ENCODE results near the gene FCRL4.

The FCRL4 gene

DNA sequence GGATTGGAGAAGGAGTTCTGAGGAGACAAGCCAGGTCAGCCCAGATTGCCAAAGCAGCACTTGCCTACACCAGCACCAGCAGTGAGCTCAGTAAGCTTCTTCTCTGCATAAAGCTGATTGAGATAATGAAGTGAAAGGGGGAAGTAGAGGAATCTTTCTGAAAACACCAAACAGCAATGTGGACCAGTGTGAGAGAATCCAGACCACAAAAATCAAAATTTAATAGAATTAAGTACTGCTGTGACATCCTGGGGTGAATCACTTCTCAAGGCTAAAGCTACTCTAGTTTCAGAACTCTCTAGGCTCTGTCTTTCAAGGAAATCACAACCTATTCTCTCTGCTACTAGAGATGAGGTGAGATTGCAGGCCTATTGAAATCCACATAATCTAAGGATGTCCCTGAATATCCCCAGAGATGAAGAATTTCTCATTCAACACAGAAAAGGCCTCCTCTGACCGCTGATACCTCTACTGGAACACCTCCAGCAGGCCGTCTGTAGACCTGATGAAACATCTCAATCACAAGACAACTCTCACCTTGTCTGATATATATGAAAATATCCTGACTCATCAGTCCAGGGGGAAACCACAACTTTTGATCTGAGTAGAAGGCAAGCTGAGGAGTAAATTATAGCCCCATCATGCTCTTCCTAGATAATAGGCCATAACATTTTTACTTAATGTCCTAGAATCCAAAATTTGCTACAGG is at the start of gene FCRL4:
FCRL4 (minus strand) TSS at position 127 of the 709 bp plus-strand sequence. CDS start 141 bp downstream, outside the sequence.
- peak; percentile 65 for DNase-seq

DNA sequence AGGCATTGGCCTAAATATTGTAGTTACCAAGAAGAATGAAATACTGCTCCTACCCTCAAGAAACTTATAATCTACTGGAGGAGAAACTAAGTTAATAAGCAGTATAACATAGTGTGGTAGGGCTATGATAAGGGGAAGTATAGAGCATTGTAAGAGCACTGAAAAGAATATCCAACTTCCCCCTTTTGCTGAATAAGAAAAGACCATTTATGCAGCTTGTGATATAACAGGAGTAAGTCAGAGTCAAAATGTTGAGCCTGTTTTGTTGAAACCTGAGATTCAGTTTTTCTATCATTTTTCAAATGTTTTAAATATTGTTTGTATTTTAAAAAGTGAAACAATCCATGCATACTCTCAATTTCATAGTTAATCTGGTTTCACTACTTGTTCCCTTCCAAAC is 48.3 kb upstream of the FCRL4 start:
- DNase-seq = no peak

DNA sequence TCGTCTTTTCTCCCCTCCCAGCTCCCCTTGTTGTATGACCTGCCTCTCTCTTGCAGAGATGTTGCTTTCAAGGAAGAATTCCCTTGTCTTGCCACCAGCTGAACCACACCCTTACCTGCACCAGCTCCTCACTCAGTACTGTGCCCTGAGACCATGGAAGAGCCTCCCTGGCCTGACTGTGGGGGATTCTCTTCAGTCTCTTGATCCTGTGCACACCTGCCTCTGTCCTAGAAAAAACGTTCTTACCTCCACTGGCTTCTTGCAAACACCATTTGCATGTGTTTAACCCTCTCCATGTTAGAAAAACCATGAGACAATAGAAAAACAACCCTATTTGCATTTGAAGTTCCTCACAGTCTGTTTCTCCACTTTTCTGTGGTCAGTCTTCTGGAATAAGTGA is 43.3 kb upstream of the FCRL4 start:
- no peak for DNase-seq

DNA sequence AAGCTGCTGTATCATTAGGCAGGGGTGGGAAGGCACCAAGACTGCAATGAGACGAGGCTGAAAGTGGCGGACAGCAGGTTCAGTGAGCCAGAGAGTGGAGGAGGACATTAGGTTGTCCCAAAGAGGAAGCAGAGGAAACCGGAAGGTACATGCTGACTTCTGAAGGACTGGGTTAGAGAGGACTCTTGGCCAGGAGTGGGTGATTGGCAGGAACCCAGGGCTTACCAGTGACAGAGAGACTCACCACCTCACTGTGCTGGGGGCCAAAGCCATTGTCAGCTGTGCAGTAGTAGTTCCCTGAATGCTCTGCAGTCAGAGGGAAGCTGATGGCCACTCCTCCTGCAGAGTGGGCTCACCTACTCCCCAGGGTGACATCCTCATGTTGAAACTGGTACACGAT is 41.9 kb upstream of the FCRL4 start:
- DNase-seq = peak; percentile 49

DNA sequence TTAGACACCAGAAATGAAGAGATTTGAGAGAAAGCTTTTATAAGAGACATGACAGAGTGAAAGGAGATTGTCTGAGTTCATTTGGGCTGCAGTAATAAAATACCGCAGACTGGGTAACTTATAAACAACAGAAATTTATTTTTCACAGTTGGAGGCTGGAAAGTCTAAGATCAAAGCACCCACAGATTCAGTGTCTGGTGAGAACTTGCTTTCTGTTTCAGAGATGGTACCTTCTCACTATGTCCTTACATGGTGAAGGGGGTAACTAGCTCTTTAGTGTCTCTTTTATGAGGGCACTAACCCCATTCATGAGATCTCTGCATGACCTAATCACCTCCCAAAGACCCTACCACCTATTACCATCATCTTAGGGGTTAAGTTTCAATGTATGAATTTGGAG is 30.9 kb upstream of the FCRL4 start:
- DNase-seq = peak; percentile 2

DNA sequence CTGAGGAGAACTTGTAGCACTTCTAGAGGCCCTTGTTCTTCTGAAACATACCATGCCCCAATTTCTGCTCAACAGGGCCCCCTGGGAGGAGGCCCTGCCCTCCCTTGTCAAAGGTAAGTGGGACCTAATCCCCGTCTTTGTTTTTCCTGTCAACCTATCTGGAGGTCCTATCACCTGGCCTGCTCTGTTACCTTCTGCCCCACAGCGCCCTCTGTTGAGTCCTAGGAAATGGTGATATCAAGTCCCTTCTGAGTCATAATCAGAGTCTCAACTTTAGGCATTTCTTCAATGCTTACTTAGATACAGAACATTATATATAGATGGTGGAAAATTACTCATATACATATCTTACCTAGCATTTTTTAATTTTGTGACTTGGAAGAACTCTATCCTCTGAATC is 28.2 kb upstream of the FCRL4 start:
- peak; percentile 77 for DNase-seq

DNA sequence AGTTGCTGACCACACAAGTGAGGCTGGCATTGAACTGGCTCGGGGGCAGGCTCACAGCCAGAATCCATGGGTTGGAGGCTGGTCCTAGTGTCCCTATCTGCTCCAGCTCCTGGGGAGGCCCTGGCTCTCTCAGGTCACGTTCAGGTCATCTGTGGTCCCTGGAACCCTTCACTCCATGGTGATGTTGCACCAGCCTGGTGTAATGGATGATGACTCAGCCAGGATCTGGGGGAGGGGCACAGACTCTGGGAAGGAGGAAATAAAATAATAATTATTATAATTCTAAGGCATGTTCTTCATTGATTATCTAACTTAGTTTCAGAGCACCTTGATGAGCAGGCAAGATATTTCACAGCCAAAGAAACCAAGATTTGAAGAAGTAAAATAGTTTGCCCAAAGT is 26.6 kb upstream of the FCRL4 start:
- DNase-seq = no peak

DNA sequence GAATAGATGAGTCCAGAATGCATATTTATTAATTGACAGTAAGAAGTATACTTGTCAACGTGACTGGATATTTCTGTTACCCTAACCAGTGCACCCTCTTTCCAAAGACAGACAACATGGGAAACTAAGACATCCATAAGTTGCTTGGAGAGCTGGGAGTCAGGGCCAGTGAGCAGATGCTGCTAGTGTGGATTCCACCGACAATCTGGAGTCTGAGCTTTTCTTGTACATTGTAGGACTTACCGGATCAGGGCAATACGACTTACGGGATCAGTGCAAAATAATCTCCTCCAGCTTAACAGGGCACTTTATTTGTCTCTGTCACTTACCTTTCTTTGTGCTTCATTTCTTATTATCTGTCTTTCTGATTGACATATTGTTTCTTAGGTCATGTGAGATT is 24.6 kb upstream of the FCRL4 start:
- no peak for DNase-seq

DNA sequence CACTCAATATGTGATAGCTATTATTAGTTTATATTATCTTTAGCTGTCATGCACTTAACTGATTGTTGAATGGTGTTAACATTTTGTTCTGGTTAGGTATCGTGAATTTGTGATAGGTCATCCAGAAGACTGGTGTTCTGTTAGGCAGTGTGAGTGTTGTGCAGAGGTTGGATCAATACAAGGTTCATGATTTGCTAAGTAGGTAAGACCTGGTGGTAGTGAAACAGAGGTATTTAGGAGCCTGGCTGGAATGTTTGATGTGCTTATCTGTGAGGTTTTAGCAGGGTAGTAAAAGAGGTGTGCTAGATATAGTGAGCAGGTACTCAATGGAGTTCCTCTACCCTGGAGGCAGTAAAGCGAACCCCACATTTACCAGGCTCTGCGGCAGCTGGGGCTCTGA is 20.3 kb upstream of the FCRL4 start:
- DNase-seq = no peak

DNA sequence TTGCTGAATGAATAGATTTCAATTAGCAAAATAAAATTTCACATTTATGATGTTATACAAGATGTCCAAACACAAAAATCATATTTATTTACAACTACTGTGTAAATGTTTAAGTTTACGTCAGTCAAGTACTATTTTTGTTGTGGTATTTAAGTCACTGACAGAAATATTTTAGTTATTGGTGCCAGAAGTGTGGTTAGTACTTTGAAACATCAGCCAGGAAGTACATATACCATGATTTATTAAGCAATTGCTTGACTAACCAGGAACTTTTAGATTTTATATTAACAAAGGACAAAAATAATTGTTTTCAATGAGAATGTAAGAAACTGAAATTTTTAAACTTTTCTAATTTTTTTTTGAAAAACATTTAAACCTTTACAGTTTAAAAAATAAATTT is 2.4 kb upstream of the FCRL4 start:
- no peak for DNase-seq

DNA sequence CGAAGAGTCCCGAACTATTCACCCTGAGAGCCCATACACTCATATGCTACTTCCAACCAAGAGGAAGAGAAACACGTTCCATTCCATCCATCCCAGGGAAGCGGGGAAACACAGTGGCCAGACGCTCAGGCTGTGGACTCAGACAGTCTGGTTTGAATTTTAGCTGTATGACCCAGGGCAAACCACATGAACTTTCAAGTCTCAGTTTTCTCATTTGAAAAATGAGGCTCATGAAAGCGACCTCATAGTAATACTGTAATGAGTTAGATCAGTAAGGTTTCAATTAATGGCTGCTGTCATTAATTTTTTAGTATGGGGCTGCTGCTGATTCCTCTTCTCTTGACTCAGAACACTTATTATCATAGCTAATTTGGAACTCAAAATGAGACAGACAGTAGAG is 1.5 kb downstream of the FCRL4 start:
- no peak for DNase-seq

DNA sequence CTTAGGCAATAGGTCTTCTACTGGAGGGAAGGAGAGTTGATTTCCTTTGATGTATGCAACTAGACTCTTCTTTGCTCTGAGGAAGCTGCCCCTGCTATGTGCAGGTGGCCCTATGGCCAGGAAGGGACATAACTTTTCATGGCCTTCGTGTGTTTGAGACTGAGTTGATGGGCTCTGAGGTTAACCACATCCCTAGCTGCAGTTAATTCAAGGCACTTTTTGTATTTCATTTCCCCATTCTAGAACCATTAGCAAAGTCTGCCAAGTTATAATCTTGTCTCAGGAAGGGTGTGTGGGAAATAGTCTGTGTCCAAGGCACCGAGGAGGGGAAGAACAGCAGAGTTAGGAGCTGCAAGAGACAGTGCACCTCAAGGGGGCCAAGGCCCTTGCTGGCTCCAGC is 2.5 kb downstream of the FCRL4 start:
- DNase-seq = peak; percentile 91

DNA sequence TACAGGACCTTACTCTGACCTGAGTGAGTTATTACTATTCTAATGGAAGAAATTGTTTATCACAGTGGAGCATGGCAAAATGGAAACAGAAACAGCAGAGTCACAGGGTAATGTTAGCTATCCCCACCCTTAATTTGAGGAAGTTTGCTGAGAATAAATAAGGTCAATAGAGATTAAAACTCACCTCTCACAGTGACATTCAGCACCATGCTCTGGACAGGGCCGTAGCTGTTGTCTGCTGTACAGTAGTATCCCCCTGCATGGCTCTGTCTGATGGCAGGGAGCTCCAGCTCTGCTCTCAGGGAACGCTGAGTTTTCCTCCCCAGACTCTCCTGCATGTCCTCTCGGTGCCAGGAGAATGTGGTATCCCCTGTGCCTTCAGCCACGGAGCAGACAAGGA is 11.9 kb downstream of the FCRL4 start:
- no peak for DNase-seq

DNA sequence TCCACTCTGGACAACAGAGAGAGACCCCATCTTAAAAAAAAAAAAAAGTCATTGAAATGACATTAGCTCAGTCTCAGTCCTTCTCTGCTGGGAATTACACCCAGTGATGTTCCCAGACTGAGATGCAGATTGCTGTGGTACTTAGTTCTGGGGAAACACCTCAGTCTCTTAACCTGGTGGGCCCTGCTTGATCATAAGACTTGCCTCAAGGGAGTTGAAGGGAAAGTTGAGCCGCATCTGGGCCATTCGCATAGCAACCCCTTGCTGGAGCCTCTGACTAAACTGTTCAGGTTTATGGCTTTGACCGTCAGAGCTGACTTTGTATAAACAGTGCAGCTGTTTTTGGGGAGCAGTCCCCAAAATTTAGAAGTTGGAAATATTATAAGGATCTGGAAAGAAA is 13.4 kb downstream of the FCRL4 start:
- DNase-seq = no peak

DNA sequence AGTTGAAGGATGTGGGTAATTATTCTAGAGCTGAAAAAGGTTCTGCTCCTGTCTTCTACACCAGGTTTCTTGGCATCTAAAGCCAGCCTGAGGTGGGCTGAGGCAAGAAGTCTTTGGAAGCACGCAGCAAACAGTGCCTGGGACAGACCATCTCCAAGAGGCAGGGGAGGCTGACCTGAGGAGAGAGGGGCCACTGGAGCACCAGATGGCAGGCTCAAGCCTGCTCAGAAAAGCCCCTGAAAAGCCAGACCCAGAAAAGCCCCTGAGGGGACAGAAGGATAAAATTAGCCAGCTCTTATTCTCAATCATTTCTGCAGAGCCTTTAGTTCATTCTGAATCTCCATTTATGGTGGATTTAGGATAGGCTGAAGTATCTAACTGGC is 17.1 kb downstream of the FCRL4 start:
- DNase-seq = no peak

DNA sequence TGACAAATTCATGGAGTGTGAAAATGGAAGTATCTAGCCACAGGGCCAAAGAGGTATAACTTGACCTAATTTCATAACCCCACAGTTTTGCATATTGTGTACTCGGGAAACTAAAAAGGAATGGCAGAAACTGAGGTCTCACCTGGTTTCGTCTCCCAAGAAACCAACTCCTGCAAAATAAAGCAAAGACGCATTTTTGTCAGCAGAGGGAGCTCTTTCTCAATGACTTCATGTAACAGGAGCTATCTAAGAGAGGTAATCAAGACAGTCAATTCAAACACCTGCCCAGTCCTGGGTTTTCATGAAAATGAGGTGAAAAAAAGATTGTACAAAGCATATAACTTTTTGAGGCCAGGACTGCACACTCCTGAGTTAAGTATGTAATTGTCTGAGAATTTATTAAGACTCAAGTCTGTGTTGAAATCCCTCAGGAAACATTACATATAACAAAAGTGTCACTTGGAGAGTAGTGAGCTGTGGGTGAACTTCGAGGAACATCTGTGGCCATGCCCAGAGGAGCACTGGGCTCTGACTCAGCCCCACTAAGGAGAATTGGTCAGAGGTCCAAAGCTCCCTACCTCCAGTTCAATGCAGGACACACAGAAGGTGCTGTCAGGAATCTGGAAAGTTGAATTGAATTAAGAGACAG is 17.6 kb downstream of the FCRL4 start:
- peak; percentile 86 for DNase-seq

DNA sequence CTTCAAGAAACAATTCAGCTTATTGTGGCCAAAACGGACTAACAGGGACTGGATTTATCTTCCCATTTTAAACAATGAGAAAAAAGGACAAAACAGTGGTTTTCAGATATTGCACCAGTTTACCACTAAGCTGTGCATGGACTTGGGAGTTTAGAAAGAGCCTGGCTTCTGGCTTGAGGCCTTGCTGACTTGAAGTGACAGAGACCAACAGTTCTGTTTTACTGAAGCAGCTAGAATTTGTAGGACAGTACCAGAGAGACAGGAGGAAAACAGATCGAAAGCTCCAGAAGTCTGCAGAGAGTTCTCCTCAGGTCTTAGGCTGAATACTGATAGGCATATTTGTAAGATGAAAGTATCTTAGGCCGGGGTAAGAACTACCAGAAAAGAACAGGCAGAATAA is 20.5 kb downstream of the FCRL4 start:
- peak; percentile 34 for DNase-seq

DNA sequence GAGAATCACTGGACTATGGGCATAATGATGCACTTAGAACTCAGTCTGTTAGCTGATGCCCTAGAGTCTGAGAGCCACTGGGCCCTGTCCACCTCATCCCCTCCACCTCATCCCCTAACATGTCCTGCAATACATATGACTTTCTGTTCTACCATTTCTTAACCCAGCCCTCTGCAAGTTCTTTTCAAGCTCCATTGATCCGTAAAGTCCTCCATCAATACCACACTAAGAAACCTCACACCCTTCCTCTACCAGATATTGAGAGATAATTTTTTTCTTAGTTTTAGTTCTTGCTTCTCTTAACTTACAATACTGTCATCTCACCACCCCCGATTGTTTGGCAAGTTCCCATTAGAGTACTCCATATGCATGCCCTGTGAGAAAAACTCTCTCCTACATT is 22.1 kb downstream of the FCRL4 start:
- no peak for DNase-seq

DNA sequence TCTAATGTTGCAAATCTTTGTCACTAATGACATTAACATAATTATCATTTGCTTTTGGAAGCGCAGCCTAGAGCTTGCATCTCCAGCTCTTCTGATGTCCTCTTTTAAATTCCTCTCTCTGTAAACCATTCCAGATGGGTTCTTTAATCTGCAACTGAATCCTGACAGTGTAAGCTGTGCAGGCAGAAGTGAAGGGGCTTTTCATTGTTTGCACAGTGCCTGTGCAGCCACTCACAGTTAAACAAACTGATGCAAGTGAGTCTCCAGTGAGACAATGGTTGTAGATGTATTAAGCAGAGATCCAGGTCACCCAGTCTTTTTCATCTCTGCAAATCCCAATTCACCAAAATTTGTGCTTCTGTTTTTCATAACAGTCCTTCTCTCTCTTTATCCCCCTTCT is 23.0 kb downstream of the FCRL4 start:
- no peak for DNase-seq

DNA sequence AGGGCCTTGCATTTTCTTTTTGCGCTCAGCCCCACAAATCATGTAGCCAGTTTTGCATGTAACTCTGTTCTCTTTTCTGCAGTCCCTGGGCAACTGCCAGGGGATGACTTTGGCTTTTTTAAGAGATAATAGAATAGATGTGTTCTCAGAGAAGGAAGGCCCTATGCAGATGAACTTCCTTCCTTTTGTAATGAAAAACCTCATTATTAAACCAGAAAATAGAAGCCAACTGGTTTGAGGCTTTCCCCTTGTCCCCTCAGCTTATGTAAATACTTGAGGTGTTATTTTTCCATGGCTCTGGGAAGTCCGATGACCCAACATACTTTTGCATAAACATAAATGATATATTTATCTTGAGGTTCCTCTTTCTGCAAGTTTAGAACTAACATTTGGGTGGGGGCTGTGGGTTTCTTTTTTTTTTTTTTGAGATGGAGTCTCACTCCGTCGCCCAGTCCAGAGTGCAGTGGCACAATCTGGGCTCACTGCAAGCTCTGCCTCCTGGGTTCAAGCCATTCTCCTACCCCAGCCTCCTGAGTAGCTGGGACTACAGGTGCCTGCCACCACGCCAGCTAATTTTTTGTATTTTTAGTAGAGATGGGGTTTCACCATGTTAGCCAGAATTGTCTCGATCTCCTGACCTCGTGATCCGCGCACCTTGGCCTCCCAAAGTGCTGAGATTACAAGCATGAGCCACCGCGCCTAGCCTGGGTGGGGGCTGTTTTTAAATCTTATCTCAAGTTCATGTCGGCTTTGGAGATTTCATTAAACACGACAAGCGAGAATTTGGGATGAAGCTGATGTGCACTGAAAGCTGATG is 31.2 kb downstream of the FCRL4 start:
- peak; percentile 32 for DNase-seq

DNA sequence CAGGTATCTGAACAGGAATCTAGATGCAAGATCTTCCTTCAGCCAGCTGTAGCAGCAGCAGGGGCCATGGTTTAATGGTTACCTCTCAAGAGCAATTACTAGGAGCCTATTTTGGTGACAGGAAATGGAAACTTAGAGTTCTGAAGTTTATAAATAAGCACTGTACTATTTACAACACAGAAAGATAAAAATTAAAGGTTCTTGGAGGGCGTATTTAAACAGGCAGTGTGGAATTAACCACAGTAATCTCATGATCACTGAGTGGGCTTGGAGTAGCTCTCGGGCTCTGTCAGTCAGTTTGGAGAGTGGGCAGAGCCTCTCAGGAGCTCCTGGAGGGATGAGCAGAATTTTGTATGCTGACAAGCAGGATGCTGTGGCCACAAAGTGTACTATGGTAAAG is 35.4 kb downstream of the FCRL4 start:
- peak; percentile 53 for DNase-seq

DNA sequence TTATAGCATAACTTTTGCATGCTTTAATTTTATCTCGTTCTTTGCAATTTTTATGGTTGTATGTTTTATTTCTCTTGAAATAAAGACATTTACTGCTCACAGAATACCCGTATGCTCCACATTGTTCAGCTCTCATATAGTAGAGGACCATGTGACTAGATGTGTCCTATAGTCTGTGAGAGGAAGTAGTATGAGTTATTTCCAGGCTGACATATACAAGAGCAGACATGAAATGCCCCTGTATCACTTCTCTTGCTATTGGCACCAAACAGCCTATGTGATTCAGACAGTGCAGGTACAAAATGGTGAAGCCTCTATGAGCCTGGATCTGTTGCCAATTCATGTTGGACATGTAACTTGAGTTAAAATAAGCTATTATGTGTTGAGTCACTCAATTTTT is 39.8 kb downstream of the FCRL4 start:
- DNase-seq = no peak

DNA sequence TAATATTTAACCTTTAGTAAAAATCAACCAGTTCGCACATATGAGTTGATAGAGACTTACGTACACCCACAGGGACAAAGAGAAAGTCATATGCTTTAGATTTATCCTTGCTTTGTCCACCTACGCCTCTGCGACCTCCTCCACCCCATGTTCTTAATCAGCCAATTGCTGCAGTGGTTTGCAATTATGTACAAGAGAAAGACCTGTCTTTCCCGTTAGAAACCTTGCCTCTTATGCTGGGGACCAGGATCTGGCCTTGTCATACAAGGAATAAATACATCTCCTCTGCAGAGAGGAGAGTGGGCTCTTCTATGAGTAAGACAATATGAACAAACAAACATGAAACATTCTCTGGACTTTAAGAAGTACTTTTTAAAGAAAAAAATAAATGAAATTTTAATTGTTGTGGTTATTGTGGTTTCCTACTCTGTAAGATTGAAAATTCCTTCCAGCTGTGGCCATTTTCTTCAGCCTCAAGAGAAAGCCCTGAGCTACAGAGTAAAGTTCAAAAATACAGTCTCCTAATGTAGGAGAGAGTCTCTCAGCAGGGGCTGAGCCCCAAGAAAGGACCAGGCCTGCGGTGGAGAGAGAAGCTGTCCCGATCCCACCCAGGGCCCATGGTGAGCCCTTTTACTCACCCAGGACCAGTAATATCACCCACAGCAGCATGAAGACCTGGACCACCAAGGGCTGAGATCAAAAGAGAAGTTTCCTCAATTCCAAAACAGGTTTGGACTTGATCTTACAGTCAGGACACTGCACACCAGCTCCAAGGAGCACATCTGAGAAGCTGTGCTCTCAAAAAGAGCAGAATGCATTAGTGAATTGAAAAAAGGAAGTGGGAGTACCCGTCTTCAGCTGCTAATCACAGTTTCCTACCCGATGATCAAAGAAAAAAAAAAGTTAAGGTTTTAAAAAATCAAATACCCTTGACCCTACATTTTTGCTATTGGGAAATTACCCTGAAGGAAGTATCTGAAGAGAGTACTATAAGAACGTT is 45.9 kb downstream of the FCRL4 start, which contains the start of gene FCRL5:
FCRL5 (minus strand) TSS at position 822 of the 1,000 bp plus-strand sequence; CDS start at position 669, 153 bp downstream.
- DNase-seq = peak; percentile 56
